NCI-H460 (cell line): ENCODE data around the gene HCRT. TPM values are rescaled to one million over a fixed set of nuclear protein-coding genes. Genes with fewer than 3 reads are reported as not detected.
"Not testable (repeated sequence)": the region's sequence is repeated elsewhere in the genome, so short reads cannot be mapped to it uniquely, and the experiment has no call there.

ENCODE experiments used
- DNase-seq: peaks from one replicate; pipeline ENCODE4 v3.0.0-alpha.2; 2016; ENCODE audit warnings: low read depth; ENCODE audit errors: extremely low read depth
- total RNA-seq: library from RNA; depleted of rRNA; stranded (reverse); fragments of >200 nt; shearing (Covaris generic); gene quantifications from 2 replicates; pipeline ENCODE4 v1.2.3, GENCODE V29; 2014; rRNA removed

The HCRT gene
- total RNA-seq, 1 experiment from 2014 or later = not detected

DNA sequence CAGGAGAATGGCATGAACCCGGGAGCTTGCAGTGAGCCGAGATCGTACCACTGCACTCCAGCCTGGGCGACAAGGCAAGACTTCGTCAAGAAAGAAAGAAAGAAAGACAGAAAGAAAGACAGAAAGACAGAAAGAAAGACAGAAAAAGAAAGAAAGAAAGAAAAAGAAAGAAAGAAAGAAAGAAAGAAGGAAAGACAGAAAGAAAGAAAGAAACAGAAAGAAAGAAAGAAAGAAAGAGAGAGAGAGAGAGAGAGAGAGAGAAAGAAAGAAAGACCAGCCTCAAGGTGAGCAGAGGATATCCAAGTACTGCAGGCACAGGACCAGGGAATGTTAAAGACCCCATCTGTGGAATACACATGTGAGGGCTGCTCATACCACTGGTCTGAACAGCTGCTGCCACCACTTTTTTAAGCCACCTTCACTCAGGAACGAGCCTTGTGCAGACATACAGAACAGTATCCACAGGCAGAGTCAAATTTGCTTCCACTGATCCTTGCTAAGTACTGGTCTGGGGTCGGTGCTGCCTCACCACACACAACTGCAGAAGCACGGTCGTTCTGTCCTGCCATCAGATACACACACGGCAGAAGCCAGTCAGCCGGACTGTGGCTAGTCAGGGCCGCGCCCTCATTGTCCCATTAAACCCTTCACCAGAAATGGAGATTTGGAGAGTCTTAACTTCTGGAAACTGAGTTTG, 38.2 kb downstream of the HCRT start:
- DNase-seq = no peak

DNA sequence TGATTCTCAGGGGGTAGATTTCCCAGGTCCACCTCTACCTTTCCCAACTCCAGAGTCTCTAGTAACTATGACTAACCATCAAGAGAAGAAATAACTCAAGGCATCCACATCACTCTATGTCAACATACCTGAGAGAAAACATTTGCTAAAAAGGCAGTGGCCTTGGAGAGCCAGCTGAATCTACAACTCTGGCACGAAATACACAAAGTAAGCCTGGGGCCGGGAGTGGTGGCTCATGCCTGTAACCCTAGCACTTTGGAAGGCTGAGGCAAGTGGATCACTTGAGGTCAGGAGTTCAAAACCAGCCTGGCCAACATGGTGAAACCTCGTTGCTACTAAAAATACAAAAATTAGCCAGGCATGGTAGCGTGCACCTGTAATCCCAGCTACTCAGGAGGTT, 42.1 kb downstream of the HCRT start:
- DNase-seq = not testable (repeated sequence)

DNA sequence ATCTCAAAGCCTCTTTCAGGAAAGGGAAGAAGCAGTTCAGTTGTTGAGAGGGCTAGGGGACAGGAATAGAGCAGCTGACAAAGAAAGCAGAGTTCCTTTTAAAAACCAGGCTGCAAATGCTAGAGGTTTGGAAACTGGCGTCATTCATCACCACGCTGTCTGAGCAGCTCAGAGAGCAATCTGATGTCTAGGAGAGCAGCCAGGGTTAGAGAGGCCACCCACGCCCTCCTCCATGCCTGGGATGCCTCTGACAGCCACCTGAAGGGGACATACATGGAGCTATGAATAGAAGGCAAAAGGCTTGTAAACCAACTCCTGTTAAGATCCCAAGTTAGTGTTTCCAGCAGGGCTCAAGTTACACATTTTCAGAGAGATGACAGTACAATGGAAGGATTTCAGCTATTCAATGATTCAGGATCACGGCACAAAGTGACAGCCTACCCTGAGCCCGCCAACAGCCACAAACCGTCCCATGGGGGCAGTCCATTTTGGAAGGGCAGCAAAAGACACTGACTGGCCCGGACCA, 42.8 kb downstream of the HCRT start:
- no peak for DNase-seq

- DNase-seq = no peak
These were observed 43.9 kb downstream of the HCRT start for GRCh38 chr17:42141382-42141781.

- DNase-seq = not testable (repeated sequence)
These were observed 44.6 kb downstream of the HCRT start for GRCh38 chr17:42140690-42141089.

DNA sequence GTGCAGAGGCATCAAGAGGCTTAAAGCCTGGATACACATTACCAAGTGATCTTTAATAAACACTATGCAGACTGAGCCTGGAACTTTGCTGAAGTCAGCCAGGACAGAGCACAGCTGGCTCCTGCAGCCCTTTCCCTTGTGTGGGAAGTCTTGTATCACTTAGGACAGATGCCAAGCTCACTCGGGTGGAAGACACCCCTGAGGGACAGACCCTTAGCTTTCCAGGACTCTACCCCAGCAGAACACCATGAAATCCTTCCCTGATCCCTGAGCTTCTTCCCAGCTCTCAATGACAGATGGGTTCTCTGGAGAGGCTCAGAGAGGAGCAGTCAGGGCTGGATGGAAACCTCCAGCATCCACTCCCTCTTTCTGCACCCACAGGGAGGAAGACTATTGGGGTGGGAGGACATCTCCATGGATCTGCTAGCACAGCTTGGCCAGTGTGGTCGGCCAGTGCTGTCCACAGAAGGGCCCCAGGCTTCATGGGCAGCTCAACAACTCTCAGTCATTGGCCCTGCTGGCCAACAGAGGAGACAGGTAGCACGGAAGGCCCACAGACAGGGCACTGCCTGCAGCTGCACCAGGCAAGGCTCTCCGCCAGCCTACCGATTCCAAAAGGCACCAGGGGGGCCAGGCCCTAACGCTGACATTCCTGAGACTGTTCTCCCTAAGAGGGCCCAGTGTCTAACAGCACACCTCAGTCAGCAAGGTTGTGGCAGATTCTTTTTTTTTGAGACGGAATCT, 46.3 kb downstream of the HCRT start:
- DNase-seq = no peak

DNA sequence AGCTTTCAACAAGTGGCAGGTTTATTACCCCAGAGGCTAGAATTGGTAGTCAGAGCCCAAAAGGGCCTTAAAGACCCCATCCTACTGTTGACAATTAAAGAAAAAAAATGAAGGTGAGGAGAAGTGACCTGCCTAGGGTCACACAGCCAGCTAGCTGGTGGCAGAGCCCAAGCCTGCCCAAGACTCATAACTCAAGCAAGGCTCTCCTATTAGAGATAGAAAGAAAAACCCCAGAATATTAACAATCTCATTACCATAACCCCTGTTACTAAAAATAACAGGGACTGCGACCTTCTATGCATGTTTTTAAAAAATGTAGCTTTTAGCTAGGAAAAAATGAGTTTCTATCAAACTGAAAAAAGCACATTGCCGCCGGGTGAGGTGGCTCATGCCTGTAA, 48.6 kb downstream of the HCRT start:
- DNase-seq = no peak

- DNase-seq = no peak
These were observed 49.3 kb downstream of the HCRT start for GRCh38 chr17:42135664-42136653.

- DNase-seq = no peak
These were observed 50.1 kb downstream of the HCRT start for GRCh38 chr17:42135151-42135550.

Other genes with a start within 250 kb of the HCRT start
- gene CNP, start 218.7 kb downstream of the HCRT start, total RNA-seq = 26.4 and 35.2 TPM in 2 replicates
- gene DNAJC7, start 168.0 kb downstream of the HCRT start, total RNA-seq = 107 and 109 TPM in 2 replicates
- 53.1 and 60.9 TPM in 2 replicates for gene NKIRAS2, start 165.4 kb downstream of the HCRT start, total RNA-seq
- gene C17orf113, start 134.9 kb downstream of the HCRT start, total RNA-seq = 1.2 and 1.5 TPM in 2 replicates
- gene ZNF385C, start 87.0 kb downstream of the HCRT start, total RNA-seq = 0.10 and 0.20 TPM in 2 replicates
- 3.7 and 3.8 TPM in 2 replicates for gene DHX58, start 72.7 kb downstream of the HCRT start, total RNA-seq
- 19.2 and 23.4 TPM in 2 replicates for gene KAT2A, start 64.1 kb downstream of the HCRT start, total RNA-seq
- gene HSPB9, start 62.6 kb downstream of the HCRT start, total RNA-seq = 0.07 TPM in 1 of 2 replicates, not detected in the other
- gene RAB5C, start 30.5 kb downstream of the HCRT start, total RNA-seq = 66.0 and 66.5 TPM in 2 replicates
- gene KCNH4, start 4.3 kb downstream of the HCRT start, total RNA-seq = 0.05 TPM in 1 of 2 replicates, not detected in the other
- gene GHDC, start 9.0 kb upstream of the HCRT start, total RNA-seq = 13.3 and 13.9 TPM in 2 replicates
- 29.4 and 38.0 TPM in 2 replicates for gene STAT5B, start 90.9 kb upstream of the HCRT start, total RNA-seq
- 1.6 and 2.9 TPM in 2 replicates for gene STAT5A, start 103.0 kb upstream of the HCRT start, total RNA-seq
- 34.4 and 34.6 TPM in 2 replicates for gene STAT3, start 203.0 kb upstream of the HCRT start, total RNA-seq
- gene CAVIN1, start 237.8 kb upstream of the HCRT start, total RNA-seq = 64.0 and 70.4 TPM in 2 replicates